Skin of body (tissue), 2 donors: ENCODE results near the gene CDYL2. TPM values are rescaled to one million over a fixed set of nuclear protein-coding genes. Genes with fewer than 3 reads are reported as not detected.

Experiments
- DNase-seq: peaks from one replicate; lab custom pipeline; 2025; lab: John Stamatoyannopoulos, UW
- total RNA-seq: library from RNA; depleted of rRNA; stranded (reverse); fragments of >200 nt; gene quantifications from one replicate; pipeline ENCODE4 v1.2.3, GENCODE V29; 2014

Gene CDYL2
- total RNA-seq, 1 donor from 2014 or later, result 2.8 TPM

DNA sequence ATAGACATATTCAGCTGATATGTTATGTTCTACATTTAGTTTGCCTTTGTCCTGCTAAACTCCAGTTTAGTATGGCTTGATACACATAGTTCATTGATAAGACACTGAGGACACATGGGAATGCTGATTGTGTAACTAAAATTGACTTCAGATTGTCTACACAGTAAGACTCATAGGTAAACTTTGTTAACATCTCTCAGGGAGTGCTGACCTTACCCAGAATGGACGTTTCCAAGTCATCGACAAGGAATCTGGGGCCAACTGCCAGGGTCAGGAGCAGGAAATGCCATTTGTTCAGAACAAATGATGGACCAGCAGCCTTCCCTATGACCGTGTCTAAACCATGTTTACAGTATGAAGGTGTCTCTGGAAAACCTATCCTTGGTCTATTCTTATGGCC lies 204.9 kb downstream of the CDYL2 start:
- DNase-seq, result no peak

DNA sequence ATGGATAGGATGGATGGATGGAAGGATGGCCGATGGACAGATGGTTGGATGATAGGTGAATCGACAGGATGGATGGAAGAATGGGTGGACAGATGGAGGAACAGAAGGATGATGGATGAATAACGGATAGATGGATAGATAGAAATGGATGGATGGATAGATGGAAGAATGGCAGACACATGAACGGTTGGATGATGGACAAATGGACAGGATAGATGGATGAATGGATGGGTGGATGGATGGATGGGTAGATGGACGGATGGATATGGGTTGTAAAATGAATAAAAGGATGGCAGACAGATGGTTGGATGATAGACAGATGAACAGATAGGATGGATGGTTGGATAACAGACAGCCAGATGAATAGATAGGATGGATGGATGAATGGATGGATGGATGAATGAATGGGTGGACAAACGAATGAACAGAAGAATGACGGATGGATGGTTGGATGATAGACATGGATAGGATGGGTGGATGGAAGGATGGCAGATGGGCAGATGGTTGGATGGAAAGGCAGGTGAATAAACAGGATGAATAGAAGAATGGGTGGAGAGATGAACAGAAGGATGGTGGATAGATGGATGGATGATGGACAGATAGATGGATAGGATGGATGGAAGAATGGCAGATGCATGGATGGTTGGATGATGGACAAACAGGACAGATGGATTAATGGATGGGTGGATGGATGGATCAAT lies 207.7 kb downstream of the CDYL2 start:
- no peak for DNase-seq

DNA sequence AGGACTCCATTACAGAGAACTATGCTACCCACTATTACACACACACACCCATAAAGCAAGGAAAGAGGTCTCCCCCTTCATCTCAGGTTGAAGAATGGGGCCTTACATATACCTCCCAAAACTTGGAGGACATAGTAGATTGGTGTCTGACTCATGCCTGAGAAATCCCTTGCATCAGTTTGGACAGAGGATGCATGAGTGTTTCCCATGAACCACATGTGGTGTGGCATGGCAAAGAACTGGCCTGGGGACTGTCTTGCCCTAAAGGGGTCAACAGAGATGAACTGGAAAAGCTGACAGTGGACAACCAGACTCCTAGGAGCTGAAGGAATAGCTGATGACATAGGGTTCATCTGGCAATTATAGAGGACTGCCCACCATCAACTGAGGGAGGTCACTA lies 209.6 kb downstream of the CDYL2 start:
- DNase-seq, result no peak

DNA sequence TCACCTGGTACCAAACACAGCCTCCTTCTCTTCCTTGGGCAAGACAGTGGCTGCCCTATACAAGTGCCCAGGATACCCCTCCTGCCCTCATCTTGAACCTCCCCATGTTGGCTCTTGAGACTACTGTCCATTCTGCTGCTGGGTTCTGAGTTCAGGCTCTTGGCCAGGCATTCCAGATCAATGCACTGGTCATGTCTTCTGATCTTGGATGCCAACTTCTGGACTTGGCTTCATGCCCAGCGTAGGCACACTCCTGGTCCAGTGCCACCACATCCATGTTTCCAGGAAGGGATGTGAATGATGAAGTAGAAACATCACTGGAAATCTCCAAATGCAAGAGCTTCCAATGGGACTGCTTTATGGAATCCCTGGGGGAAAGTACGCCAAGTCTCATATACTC lies 212.1 kb downstream of the CDYL2 start:
- no peak for DNase-seq

DNA sequence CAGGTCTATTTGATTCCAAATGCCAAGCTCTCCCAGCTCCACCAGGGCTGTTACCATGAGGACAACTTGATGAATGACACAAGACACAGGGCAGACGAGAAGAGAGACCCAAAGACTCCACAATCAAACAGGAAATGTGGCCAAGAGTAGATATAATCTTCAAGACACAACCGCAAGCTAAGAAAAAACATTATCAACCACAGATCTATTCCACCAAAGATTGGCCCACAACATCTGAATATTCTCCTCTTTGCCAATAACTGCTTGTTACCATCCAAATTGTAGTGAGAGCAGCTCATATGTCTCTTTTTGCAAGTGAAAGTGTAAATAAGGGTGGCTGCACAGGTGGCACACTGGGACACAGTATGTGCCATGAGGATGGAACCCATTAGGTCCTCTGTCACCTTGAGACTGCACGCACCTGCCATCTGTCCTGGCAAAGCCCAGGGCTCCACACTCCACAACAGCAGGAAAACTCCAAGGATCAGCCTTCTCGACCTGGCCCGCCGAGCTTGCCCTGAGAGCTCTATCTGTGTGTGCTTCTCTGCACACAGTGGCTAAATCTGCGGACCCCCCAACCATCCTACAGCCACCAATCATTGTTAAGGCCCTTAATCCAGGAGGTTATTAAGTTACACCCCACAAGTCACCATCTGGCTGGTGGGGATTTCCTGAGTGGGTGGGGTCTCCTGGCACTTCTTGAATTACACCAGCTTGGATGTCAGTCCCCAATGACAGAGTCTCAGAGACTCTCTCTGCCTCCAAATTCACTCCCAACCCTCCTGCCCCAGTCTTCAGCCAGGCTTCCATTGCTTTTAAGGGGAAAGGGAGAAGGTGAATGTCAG lies 213.1 kb downstream of the CDYL2 start:
- DNase-seq, result no peak

DNA sequence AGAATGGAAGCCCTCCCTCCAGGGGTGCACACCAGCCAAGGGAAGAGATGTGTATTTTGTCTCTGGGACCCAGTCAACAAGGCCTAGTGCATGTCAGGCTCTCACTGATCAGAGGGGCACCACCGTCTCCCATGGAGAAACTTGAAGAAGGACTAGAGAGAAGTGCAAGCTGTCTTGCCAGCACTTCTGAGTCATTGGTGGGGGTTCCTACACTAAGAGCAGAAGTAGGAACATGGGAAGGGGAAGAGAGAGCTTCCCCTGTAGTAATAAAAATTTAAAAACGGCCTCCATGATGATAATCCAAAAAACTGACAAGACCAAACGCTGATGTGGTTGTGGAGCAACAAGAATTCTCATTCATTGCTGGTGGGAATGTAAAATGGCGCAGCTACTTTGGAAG lies 217.3 kb downstream of the CDYL2 start:
- DNase-seq, result no peak

DNA sequence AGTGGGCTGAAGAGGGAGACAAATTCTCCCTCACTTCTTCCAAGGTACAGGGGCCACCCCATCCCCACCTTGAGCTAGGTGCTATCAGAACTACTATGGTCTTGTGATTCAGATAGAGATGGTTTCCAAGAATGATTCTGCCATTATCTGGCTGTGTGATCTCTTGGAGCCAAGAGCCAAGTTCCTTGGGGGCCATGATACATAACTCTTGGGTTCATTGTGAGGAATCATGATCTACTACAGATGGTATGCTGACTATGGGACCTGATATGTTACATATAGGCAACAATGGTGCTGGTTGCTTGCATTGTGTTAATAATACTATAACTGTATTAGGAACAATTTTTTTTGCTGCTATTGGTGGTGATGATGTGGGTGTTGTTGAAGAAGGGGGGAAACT lies 217.9 kb downstream of the CDYL2 start:
- no peak for DNase-seq

DNA sequence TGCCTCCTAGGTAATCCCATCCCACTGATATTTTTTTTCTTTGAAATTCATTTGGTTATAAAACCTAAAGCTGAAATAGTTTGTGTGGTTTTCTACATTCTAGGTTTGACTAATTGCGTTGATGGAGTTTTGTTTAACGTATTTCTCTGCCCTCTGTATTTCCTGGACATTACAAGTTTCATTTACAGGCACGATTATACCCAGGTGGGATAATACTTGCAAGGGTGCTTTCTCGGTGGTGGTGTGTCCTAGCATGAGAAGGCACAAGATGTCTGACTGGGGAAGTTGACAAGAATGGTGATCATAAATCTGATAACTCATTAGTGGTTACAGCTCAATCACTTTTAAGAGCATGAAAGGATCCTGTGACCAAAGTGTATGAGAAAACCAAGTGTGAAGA lies 218.6 kb downstream of the CDYL2 start:
- DNase-seq, result no peak

DNA sequence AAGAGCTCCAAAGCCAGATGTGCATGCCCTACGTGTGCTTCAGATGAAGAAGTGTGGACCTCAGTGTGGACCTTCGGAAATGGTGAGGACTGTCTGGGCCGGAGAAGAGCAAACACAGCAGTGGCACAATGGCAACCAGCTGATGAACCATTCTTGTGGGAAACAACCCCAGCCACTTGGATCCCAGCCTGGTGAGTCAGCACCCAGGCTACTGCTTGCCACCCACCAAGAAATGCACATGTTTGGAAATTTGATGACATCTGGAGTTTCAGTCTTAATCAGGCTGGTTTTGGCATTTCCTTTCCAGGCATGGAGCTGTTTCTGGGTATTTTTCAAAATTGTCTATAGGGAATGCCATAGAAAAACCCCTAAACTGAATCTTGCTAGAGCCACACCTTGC lies 220.9 kb downstream of the CDYL2 start:
- no peak for DNase-seq

DNA sequence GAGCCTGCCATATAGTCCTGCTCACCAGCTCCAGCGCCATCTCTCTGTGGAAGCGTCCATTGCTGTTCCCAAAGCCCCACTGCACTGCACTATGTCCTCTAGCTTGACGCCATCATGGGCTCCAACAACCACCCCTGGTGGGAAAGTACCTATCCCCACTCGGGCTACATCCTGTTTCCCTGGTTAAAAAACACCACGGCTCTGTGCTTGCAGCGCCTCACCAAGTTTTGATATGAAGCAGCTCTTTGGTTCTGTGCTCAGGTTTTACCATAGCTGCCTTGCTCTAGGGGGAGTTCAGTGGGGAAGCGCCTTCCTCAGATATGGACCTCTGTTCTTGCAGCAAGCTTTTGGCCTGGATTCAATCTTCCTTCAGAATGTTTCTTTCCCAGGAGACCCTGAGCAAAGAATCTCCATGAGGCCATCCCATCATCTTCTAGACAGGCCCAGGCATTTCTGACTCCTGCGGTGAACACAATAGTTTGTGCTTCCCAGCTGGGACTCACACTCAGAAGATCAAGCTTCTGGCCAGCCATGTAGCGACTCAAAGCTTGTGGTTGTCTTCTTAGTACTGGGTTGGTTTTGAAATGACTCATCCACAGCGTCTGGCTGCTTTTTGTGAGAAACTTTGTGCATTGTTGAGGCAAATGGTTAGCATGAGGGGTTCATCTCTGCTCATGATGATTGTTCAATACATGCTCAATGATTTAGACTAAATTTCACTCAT lies 224.1 kb downstream of the CDYL2 start:
- DNase-seq, result no peak

DNA sequence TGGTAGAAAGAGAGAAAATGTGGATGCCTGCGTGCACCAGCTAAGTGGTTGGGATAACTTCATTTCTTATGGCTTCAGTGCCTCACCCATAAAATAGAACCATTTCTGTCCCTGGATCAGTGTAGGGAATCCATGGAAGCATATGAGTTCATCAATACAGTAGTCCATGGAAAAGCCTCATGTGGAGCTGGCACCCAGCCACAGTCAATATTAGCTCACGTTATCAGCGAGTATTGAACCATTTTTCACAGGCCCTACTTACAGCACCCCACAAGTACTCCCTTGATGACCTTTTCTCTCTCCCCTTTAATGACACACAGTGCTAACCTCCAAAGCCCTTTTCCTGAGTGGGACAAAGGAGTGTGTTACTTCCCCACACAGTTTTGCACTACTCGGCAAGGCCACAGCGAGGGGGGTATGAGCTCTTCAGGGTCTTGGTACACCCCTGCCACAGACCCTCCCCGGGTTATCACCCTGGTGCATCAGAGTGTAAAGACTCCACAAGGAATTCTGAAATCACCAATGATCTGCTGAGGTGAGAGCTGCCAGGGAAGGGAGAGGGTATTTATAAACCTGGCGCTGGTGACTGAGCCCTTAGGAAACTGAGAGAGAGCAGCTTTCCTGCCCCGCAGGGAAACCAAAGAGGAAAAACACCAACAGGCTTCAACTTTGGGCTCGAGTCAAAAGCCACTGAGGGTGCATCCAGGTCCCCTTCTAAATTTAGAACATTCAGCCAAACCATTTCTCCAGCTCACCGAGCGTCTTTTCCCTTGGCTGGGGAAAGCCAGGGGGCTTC lies 226.7 kb downstream of the CDYL2 start:
- DNase-seq, result no peak

DNA sequence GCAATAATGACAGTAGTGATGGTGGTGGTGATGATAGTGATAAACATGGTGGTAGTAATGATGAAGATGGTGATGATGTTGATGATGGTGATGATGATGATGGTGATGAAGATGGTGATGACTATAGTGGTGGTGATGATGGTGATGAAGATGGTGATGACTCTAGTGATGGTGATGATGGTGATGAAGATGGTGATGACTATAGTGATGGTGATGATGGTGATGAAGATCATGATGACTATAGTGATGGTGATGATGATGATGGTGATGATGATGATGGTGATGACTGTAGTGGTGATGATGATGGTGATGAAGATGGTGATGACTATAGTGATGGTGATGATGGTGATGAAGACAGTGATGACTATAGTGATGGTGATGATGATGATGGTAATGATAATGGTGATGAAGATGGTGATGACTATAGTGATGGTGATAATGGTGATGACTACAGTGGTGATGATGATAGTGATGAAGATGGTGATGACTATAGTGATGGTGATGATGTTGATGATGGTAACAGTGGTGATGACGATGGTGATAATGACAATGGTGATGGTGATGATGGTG lies 228.0 kb downstream of the CDYL2 start:
- DNase-seq, result no peak

DNA sequence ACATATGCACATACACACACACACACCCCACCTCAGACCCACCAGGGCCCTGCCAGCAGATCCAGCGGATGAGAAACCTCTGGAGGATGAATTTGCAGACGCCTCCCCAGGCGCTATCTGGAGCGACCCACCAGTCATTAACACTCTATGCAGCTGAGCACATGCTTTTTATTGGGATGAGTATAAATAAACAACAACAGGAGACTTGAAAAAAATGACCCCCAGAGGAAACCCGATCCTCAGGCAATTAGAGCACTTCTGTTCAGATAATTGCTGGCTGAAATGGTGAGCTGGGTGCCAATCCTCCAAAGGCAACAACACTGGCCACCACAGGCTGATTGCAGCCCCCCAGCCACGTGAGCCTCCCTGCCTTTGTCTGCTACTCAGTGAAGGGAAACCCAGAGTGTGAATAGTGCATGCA lies 230.7 kb downstream of the CDYL2 start:
- no peak for DNase-seq

DNA sequence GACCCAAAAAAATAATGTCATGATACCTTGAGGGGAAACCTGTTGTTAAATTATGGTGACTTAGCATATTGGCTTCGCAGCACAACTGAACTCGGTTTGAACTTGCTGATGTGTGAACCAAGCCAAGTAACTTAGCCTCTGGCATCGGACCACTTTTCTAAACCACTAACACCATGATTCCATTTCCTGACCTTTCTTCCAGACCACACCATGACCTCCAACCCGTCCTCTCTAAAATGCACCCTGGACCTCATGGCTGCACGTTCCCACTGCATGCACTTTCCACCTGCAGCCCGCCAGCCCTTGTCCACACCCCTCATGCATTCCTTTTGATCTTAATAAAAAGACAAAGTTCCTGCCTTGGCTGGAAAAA lies 234.3 kb downstream of the CDYL2 start:
- no peak for DNase-seq

DNA sequence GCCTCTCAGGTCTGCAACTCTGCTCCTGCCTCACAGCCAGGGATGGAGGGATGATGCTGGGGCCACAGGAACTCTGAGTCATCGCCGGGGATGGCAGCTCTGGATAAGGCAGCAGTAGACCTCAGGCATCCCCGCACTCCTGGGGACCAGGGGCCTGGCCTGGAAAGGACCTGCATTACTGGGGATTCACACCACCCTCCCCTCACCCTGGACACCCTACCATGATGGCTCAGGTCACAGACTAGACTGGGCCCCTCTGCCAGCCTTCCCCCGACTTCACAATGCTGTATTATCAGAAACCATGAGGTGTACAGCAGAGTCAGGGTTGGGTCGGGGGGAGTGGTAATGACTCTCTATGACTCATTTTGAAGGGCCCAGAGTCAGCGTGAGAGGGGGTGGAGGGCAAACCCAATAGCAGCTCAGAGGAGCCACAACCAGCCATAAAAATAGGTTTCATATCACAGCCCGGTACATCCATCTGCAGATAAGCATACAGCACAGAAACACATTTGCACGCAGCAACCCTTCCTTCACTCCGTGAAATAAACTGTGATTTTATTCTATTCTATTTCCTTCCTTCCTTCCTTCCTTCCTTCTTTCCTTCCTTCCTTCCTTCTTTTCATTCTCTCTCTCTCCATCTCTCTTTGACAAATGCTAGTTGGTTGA lies 234.8 kb downstream of the CDYL2 start:
- DNase-seq, result no peak

DNA sequence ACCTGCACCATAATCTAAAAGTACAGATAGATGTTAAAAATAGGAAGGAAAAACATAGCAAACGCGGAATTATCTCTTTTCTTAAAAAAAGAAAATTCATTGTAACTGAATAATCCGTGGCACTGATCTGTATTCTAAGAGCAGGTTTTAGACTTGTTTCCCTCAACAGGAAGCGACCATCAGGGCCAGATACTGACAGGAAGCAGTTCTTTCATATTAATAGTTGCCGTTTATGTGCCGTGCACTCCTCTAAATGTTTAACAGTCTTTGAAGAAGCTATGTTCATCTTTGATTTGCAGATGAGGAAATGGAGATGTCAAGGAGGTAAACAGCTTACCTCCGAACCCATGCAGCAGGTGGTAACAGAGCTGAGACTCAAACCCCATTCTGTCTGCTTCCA lies 240.0 kb downstream of the CDYL2 start:
- DNase-seq, result no peak

DNA sequence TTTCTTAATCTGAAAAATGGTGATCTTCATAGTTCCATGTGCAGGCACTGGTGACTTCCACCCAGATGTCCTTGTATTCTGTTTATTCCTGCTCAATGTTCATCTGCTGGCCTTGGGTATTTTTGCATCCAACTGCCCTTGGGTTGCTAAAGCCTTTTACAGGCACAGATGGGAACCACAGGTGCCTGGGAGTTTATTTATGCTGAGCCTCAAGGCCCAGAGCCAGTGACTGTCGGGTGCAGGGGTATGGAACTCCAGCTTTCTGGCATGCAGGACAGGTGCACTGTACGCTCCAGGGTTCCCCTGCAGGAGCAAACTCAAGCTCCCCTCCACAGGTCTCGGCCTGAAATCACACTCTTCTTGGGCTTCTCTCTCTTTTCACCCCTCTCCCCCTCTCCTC lies 241.3 kb downstream of the CDYL2 start:
- DNase-seq, result no peak

DNA sequence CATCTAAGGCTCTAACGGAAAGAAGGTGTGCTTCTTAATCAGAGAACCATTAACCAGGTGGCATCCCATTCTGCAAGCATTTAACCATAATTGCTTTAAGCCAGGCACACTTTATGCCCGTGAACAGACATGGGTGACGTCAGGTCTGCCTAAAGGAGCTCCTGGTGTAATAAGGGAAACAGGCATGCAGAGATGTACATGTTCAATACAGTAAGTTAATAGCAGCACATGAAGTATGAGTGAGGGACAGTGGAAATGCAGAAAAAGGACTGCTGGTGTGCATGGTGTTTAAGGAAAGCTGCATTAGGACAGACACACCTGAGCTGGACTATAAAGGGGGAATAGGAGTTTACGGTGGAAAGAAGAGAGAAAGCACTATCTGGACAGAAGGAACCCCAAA lies 245.0 kb downstream of the CDYL2 start:
- DNase-seq, result no peak

DNA sequence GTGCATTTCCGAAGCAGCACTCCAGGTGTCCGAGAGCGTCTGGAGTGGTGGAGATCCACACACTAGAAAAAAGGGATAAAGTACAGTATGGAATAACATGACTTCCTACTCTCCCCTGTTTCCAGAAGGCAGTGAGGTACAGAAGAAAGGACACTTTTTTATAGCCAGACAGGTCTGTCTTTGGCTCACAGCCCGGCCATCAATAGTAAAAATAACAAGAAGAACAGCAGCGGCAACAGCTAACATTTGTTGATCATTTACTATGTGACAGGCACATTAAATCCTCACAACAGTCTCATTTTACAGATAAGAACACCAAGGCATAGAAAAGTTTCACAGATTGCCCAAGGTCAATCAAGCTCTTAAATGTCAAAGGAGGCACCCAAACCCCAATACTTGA lies 247.4 kb downstream of the CDYL2 start:
- DNase-seq, result no peak

DNA sequence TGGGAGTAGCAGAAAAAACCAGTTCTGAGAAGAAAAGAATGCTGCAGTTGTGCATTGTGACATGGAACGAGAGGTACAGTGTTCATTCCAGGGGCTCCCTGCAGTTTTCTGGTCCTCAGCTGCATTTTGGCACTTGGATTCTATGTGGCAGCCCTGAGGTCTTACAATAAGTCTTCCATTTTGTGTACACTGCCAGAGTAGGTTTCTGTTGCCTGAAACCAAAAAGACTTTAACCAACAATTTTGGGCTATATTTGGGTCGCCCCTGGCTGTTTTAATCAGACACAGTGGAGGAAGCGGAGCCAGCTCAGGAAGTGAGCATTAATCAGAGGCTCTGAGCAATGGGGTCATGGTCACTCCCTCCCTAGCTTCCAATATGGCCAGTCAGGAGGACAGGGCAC lies 247.9 kb downstream of the CDYL2 start:
- DNase-seq, result no peak

DNA sequence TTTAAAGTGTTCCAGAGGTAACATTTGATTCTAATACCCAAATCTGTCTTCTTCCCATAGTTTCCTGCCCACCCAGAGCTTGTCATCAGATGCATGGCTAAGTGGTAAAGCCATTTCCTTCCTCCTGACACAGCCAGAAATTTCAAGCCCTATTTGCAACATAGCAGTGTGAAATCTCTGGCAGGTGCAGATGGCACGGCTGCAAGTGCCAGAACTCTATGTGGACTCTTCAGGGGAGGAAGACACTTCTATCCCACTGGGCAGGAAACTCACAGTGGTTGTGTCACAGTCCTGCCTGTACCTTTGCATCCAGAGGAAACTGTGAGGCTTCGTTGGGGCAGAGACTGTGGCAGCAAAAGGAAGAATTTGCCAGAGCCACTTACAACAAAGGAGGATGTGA lies 250.4 kb downstream of the CDYL2 start:
- no peak for DNase-seq
